NCI-H82 treated with DMSO at 0.1 percent for 48 hours (cell line): ENCODE results near the gene SERGEF.

Source experiments
- DNase-seq: peaks from one replicate; lab custom pipeline; 2025; ENCODE audit not compliant: unreplicated experiment; lab: John Stamatoyannopoulos, UW

SERGEF gene

GRCh38 chr11:17774232-17775034, 238.4 kb downstream of the SERGEF start:
- DNase-seq = no peak

- DNase-seq = no peak
These were observed 239.2 kb downstream of the SERGEF start for GRCh38 chr11:17773674-17774073.

GRCh38 chr11:17772704-17773600, 239.9 kb downstream of the SERGEF start:
- DNase-seq = no peak

GRCh38 chr11:17771841-17772401, 240.9 kb downstream of the SERGEF start:
- no peak for DNase-seq

GRCh38 chr11:17771415-17771814, 241.4 kb downstream of the SERGEF start:
- no peak for DNase-seq

GRCh38 chr11:17770917-17771316, 241.9 kb downstream of the SERGEF start:
- no peak for DNase-seq

GRCh38 chr11:17770048-17770652, 242.7 kb downstream of the SERGEF start:
- DNase-seq = no peak

GRCh38 chr11:17769218-17769617, 243.6 kb downstream of the SERGEF start:
- DNase-seq = no peak

- DNase-seq = no peak
These were observed 244.3 kb downstream of the SERGEF start for GRCh38 chr11:17768547-17768946.

GRCh38 chr11:17767914-17768313, 244.9 kb downstream of the SERGEF start:
- DNase-seq = no peak

- DNase-seq = no peak
These were observed 245.5 kb downstream of the SERGEF start for GRCh38 chr11:17767301-17767885.

GRCh38 chr11:17766590-17766989, 246.3 kb downstream of the SERGEF start:
- DNase-seq = no peak

- DNase-seq = no peak
These were observed 246.8 kb downstream of the SERGEF start for GRCh38 chr11:17766073-17766359.

- no peak for DNase-seq
These were observed 247.3 kb downstream of the SERGEF start for GRCh38 chr11:17765356-17766072.

- no peak for DNase-seq
These were observed 248.2 kb downstream of the SERGEF start for GRCh38 chr11:17764446-17765218.

GRCh38 chr11:17763703-17764102, 249.1 kb downstream of the SERGEF start:
- no peak for DNase-seq

GRCh38 chr11:17763244-17763643, 249.6 kb downstream of the SERGEF start:
- no peak for DNase-seq

- DNase-seq = no peak
These were observed 250.4 kb downstream of the SERGEF start for GRCh38 chr11:17762309-17762974.
